NCI-H748 treated with DMSO at 0.1 percent for 48 hours (cell line): ENCODE results near the gene COPS4.
"Not testable (repeated sequence)": the region's sequence is repeated elsewhere in the genome, so short reads cannot be mapped to it uniquely, and the experiment has no call there.

Experiments used
- DNase-seq: peaks from one replicate; lab custom pipeline; 2025; lab: John Stamatoyannopoulos, UW

The COPS4 gene

DNA sequence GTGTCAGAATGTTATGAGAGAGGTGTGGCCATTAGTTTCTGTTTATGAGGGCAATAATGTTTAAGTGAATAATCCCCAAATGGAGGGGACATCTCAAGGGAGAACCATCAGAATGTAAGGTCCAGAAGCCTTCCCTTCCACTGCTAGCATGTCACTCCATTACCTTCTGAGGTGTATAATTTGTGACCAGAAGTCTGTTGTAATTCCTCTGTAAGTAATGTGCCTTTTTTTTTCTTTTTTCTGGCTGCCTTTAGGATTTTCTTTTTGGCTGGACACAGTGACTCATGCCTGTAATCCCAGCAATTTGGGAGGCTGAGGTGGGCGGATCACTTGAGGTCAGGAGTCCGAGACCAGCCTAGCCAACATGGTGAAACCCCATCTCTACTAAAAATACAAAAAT lies 10.8 kb upstream of the COPS4 start:
- DNase-seq: no peak

DNA sequence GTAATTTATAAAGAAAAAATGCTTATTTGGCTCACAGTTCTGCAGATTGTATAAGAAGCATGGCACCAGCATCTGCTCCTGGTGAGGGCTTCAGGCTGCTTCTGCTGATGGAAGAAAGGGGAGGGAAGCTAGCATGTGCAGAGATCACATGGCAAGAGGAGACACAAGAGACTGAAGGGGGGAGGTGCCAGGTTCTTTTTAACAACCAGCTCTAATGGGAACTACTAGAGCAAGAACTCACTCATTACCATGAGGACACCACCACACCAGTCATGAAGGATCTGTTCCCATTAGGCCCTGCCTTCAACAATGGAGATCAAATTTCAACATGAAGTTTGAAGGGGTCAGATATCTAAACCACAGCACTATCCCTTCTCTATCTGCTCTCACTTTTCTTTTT lies 9.4 kb upstream of the COPS4 start:
- no peak for DNase-seq

GRCh38 chr4:83028976-83029375 lies 6.0 kb upstream of the COPS4 start:
- DNase-seq: no peak

DNA sequence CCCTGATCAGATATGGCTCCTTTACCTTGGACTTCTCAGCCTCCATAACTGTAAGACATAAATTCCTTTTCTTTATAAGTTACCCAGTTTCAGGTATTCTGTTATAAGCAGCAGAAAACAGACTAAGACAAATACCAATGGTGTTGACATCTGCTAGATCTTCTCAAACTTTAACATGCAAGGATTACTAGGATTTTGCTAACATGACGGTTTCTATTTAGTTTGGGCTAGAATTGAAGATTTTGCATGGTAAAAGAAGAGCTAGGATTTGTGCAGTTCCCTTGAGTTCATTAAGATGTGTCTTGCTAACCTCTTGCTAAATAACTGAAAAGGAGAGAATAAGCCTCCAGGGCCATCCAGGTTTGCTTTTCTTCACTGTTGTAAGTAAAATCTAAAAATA lies 5.3 kb upstream of the COPS4 start:
- DNase-seq: no peak

DNA sequence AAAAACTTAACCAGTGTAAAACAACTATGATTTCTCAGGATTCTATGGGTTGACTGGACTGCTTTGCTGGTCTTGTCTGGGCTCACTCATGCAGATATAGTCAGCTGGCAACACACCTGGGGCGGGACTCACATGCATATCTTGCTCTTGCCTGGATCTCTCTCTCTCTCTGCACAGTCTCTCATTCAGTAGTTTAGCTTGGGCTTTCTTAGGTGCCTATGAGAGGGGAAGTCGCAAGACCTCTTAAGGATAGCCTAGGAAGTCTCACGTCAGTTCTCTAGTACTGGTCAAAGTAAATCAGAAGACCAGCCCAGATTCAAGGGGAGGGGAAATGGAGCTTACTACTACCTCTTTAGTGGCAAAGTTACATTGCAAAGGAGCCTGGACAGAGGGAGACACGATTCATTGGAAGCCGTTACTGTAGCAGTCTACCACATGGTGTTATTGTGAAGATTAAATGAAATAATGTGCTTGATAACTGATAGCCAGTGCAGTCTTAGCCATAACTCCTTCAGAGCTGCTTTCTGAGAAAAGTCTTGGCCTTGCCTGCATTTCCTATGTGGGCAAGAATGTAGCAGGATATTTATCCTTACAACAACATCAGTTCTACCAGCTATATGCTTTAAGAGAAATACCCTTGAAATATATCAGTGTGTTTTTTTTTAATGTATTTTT lies 2.1 kb downstream of the COPS4 start:
- no peak for DNase-seq

GRCh38 chr4:83040269-83040668 lies 5.3 kb downstream of the COPS4 start:
- no peak for DNase-seq

GRCh38 chr4:83043157-83043556 lies 8.2 kb downstream of the COPS4 start:
- DNase-seq: not testable (repeated sequence)

DNA sequence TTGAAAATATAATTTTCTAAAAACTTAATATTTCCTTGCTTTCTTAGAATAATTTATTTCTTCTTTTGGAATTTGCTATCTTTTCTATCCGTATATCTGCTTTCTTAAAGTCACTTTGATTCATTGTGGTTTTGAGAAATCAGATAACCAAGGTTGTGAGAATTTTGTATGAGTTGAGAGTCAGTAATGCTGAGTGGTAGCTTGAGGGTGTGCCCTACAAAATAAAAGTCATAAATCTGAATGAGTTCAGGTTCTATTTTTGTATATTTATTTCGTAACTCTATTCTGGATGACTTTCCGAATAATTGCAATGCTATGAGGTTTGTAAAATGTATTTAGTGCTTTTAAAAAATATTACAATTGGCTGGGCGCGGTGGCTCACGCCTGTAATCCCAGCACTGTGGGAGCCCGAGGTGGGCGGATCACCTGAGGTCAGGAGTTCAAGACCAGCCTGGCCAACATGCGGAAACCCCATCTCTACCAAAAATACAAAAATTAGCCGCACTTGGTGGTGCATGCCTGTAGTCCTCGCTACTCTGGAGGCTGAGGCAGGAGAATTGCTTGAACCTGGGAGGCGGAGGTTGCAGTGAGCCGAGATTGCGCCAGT lies 8.9 kb downstream of the COPS4 start:
- no peak for DNase-seq

- no peak for DNase-seq
Observed at GRCh38 chr4:83046693-83047473, 11.9 kb downstream of the COPS4 start.

GRCh38 chr4:83048781-83049180 lies 13.8 kb downstream of the COPS4 start:
- not testable (repeated sequence) for DNase-seq

GRCh38 chr4:83054928-83055327 lies 19.9 kb downstream of the COPS4 start:
- DNase-seq: no peak

DNA sequence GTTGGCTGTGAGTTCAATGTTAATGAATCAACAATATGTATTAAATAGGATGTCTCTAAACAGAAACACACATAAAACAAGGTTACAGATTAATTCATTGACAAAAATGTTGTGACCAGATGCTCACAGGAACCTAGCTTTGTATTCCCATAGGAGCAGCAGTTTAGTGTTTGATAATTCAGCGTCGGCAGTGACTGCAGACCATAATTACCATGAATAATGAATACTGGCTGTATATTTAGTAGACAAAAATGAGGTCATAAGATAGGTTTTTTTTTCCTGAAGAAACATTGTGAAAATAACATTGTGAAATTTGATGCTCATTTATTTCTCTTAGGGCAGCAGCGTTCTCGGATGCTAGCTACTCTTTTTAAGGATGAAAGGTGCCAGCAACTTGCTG lies 27.8 kb downstream of the COPS4 start:
- no peak for DNase-seq

GRCh38 chr4:83065266-83065665 lies 30.3 kb downstream of the COPS4 start:
- DNase-seq: no peak

DNA sequence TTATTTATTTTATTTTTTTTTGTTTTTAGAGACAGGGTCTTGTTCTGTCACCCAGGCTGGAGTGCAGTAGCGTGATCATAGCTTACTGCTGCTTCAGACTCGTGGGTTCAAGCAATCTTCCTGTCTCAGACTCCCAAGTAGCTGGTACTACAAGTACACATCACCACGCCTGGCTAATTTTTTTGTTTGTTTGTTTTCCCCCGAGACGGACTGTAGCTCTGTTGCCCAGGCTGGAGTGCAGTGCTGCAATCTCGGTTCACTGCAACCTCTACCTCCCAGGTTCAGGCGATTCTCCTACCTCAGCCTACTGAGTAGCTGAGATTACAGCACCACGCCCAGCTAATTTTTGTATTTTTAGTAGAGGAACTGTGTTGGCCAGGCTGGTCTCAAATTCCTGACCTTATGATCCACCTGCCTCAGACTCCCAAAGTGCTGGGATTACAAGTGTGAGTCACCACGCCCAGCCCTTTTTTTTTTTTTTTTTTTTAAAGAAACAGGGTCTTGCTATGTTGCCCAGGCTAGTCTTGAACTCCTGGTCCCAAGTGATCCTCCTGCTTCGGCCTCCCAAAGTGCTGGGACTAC lies 32.2 kb downstream of the COPS4 start:
- no peak for DNase-seq

- no peak for DNase-seq
Observed at GRCh38 chr4:83071116-83071515, 36.1 kb downstream of the COPS4 start.

- DNase-seq: peak; percentile 7
Observed at GRCh38 chr4:83074086-83074704, 39.2 kb downstream of the COPS4 start.

DNA sequence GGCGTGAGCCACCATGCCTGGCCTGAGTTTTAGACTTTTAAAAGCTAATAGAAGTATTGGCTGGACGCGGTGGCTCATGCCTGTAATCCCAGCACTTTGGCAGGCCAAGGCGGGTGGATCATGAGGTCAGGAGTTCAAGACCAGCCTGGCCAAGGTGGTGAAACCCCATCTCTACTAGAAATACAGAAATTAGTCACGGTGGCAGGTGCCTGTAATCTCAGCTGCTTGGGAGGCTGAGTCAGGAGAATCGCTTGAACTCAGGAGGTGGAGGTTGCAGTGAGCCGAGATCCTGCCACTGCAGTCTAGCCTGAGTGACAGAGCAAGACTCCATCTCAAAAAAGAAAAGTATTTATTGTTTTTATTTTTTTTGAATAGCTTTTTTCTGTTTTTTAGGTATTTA lies 39.8 kb downstream of the COPS4 start:
- not testable (repeated sequence) for DNase-seq

- no peak for DNase-seq
Observed at GRCh38 chr4:83075311-83076095, 40.5 kb downstream of the COPS4 start.

DNA sequence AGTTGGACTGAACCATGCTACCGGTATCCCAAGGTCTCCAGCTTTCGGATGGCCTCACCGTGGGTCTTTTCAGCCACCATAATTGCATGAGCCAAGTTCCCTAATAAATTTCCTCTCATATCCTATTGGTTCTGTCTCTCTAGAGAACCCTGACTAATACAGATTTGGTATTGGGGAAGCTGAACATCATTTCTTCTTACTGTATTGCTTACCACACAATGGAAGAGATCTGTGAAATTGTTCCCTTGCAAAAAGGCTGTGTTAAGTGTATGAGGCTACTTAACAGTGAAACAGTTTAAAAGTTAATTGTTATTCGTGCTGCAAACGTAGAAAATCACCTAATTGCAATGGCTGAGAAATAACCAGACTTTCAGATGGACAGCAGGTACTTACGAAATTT lies 45.6 kb downstream of the COPS4 start:
- DNase-seq: no peak

- no peak for DNase-seq
Observed at GRCh38 chr4:83082777-83083176, 47.8 kb downstream of the COPS4 start.

GRCh38 chr4:83083925-83084475 lies 49.0 kb downstream of the COPS4 start:
- no peak for DNase-seq
